Endothelial cell (in vitro differentiated cells): ENCODE data around the gene GALNT10. TPM values are rescaled to one million over a fixed set of nuclear protein-coding genes. Genes with fewer than 3 reads are reported as not detected.

Experiments
- DNase-seq: peaks from one replicate; pipeline ENCODE4 v3.0.0; 2021; ENCODE audit warnings: low spot score
- H3K27ac Mint-ChIP-seq: one replicate; pipeline ENCODE4 v1.8.0; 2021; ENCODE audit warnings: mixed read lengths, inconsistent platforms; ENCODE audit not compliant: unreplicated experiment
- H3K27me3 Mint-ChIP-seq: one replicate; pipeline ENCODE4 v1.8.0; 2021; ENCODE audit warnings: mild to moderate bottlenecking, moderate library complexity, mixed read lengths, inconsistent platforms; ENCODE audit not compliant: unreplicated experiment
- H3K36me3 Mint-ChIP-seq: one replicate; pipeline ENCODE4 v1.8.0; 2021; ENCODE audit warnings: mild to moderate bottlenecking, low read depth, mixed read lengths, inconsistent platforms; ENCODE audit not compliant: unreplicated experiment
- H3K4me1 Mint-ChIP-seq: one replicate; pipeline ENCODE4 v1.8.0; 2021; ENCODE audit warnings: mild to moderate bottlenecking, mixed read lengths, inconsistent platforms; ENCODE audit not compliant: unreplicated experiment
- H3K4me3 Mint-ChIP-seq: one replicate; pipeline ENCODE4 v1.8.0; 2021; ENCODE audit warnings: mild to moderate bottlenecking, mixed read lengths, inconsistent platforms; ENCODE audit not compliant: unreplicated experiment
- H3K9me3 Mint-ChIP-seq: one replicate; pipeline ENCODE4 v1.8.0; 2021; ENCODE audit warnings: mixed read lengths, inconsistent platforms; ENCODE audit not compliant: unreplicated experiment
- CTCF ChIP-seq: fragments of 200-600 bp; sonication (generic); IDR thresholded peaks from one replicate; pipeline ENCODE4 v1.5.0; 2021; ENCODE audit warnings: antibody characterized with exemption; ENCODE audit not compliant: unreplicated experiment
- total RNA-seq: library from RNA; stranded (reverse); fragmentation: NEBNext Ultra II Directional; extraction: Animal tissue kit (Norgen Biotek cat#: 25700); gene quantifications from one replicate; pipeline ENCODE4 v1.2.1, GENCODE V29; 2021; ENCODE audit not compliant: unreplicated experiment

GALNT10 gene
- total RNA-seq, 1 donor from 2014 or later: 22.5 TPM

DNA sequence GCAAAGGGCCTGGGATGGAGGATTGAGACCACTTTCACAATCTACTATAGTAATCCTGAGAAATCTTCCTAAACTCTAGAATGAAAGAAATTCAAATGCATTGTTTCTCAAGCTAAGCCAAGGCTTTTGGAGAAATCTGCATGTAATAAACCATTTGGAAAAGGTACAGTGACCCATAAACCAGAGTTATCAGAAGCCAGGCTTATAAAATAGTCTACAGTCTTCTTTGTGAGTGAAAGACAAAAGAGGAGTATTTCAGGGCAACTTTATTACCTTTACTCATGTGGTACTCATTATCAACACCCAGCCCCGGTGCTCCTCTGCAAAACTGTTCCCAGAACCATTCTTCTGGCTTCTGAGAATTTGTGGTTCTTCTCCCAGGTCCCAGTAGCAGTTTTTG lies 87.0 kb downstream of the GALNT10 start:
- Mint-ChIP-seq H3K9me3 (no peaks in the 10 kb centered on the region), H3K36me3 (no peaks in the 10 kb centered on the region), H3K4me3 (no peak overlapping the region), H3K4me1 (peaks cover 10% of the 10 kb centered on the region), H3K27ac (no peak overlapping the region), H3K27me3 (no peaks in the 10 kb centered on the region)
- no peak for TF ChIP-seq CTCF
- DNase-seq: no peak

DNA sequence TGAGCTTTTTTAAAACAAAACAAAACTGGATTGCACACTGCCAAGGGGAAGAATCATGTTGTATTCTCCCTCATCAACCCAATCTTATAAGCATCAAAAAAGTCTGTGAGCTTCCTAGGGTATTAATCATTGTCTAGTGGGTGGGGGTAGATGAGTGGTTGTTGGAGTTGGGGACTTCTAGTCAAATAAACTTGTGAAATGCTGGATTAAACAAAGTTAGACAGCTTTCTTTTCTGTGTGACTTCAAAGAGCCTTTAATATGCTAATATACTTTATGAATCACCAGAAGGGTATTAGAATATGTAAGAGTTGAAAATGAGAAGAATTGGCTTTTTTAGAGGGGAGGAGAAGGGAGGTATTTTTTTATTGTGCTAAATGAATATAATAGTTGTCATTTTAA lies 87.7 kb downstream of the GALNT10 start:
- Mint-ChIP-seq H3K27ac (no peak overlapping the region), H3K4me1 (peaks cover 4% of the 10 kb centered on the region), H3K4me3 (no peak overlapping the region), H3K9me3 (no peaks in the 10 kb centered on the region), H3K27me3 (no peaks in the 10 kb centered on the region), H3K36me3 (no peaks in the 10 kb centered on the region)
- DNase-seq: no peak
- no peak for TF ChIP-seq CTCF

DNA sequence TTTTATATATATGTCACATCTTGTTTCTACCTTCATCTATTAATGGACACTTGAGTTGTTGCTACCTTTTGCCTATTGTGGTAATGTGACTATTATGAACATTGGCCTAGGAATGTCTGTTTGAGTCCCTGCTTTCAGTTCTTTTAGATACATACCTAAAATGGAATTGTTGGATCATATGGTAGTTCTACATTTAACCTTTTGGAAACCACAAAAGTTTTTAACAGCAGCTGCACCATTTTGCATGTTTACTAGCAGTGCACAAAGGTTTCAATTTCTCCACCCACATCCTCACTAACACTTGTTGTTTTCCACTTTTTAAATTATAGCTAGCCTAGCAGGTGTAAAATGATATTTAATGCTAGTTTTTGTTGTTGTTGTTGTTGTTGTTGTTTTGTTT lies 88.4 kb downstream of the GALNT10 start:
- no peaks in the 10 kb centered on the region for H3K9me3 Mint-ChIP-seq
- no peaks in the 10 kb centered on the region for H3K4me1 Mint-ChIP-seq
- TF ChIP-seq CTCF: no peak
- DNase-seq: no peak
- no peak overlapping the region for H3K27ac Mint-ChIP-seq
- no peak overlapping the region for H3K4me3 Mint-ChIP-seq
- H3K27me3 Mint-ChIP-seq: no peaks in the 10 kb centered on the region
- H3K36me3 Mint-ChIP-seq: no peaks in the 10 kb centered on the region

GRCh38 chr5:154284433-154284832 lies 93.9 kb downstream of the GALNT10 start:
- TF ChIP-seq CTCF: no peak
- no peak overlapping the region for H3K27ac Mint-ChIP-seq
- H3K4me1 Mint-ChIP-seq: peaks cover 38% of the 10 kb centered on the region

DNA sequence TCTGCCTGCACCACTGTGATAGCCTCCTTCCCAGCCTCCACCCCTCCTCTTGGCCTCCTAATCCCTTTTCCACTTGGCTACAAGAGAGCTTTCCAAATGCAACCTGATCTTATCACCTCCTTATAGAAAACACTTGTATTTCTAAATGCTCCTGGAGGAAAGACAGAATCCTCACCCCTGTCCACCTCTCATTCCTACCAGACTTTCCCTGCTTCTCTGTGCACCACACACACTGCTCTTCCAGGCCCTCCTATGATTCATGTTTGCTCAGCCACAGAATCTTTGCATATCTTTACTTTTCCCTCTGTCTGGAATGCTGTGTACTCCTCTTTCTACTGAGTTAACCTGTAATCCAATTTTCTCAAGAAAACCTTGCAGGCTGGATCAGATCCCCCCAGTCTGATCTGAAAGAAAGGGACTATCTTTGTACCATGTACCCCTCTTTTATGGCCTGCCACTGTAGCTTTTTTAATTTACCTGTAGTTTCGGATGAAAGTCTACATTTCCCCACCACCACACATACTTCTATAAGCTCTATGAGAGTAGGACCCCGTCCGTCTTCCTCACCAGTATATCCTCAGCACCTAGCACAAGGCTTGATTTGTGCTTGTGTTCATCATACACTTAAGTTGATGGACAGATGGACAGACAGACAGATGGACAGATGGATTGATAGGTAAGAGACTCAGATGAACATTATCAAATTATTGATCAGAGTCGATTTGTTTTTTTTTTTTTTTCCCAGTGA lies 95.3 kb downstream of the GALNT10 start:
- no peak overlapping the region for H3K4me3 Mint-ChIP-seq
- H3K27ac Mint-ChIP-seq: peak overlapping the region; percentile 48
- no peak for TF ChIP-seq CTCF
- no peak for DNase-seq
- no peaks in the 10 kb centered on the region for H3K9me3 Mint-ChIP-seq
- peaks cover 38% of the 10 kb centered on the region for H3K4me1 Mint-ChIP-seq
- no peaks in the 10 kb centered on the region for H3K36me3 Mint-ChIP-seq
- peaks cover 5% of the 10 kb centered on the region for H3K27me3 Mint-ChIP-seq

More at GRCh38 chr5:154284433-154284832, 93.9 kb downstream of the GALNT10 start:
- Mint-ChIP-seq H3K27me3 (peaks cover 5% of the 10 kb centered on the region), H3K4me3 (no peak overlapping the region), H3K36me3 (no peaks in the 10 kb centered on the region), H3K9me3 (no peaks in the 10 kb centered on the region)
- DNase-seq: no peak
